ENCODE results near the gene ZNF442. TPM values are rescaled to one million over a fixed set of nuclear protein-coding genes. Genes with fewer than 3 reads are reported as not detected.
"Not testable (repeated sequence)": the region's sequence is repeated elsewhere in the genome, so short reads cannot be mapped to it uniquely, and the experiment has no call there.

Gene ZNF442
- total and polyA plus RNA-seq, 12 donors = 0.77 to 7.3 (median 2.8) TPM

- intact Hi-C loops (cut with DNase I) = no loop called here
- DNase-seq = no peak
- no peak for TF ChIP-seq CTCF (IDR thresholded peaks at IDR 0.05)
- TF ChIP-seq POLR2A (IDR thresholded peaks at IDR 0.05) = no peak
- Histone ChIP-seq H3K27me3 (no peaks in the 10 kb centered on the region), H3K9me3 (replicated peaks in 1 of 3) (peaks cover 0 to 5% (median 0%) of the 10 kb centered on the region in 3 donors), H3K36me3 (replicated peaks in 1 of 2) (peaks cover 0 to 32% of the 10 kb centered on the region in 2 donors), H3K4me1 (replicated peaks in 1 of 2) (no peaks in the 10 kb centered on the region), H3K27ac (no peak overlapping the region), H3K4me3 (no peak overlapping the region)
- WGBS, 4 donors = 95 to 98% (median 96%) methylated on average over 13 of the region's 13 CpGs
Observed at GRCh38 chr19:12318782-12319413, 46.6 kb downstream of the ZNF442 start.

- WGBS, 4 donors = 54 to 65% (median 56%) methylated on average over 7 of the region's 7 CpGs
- no peak for DNase-seq
- no peak overlapping the region for H3K4me3 ChIP-seq
- TF ChIP-seq POLR2A (IDR thresholded peaks at IDR 0.05) = no peak
- no peak for TF ChIP-seq CTCF (IDR thresholded peaks at IDR 0.05)
- no peaks in the 10 kb centered on the region for H3K4me1 ChIP-seq (replicated peaks in 1 of 2)
- peaks cover 0 to 5% (median 0%) of the 10 kb centered on the region in 3 donors for H3K9me3 ChIP-seq (replicated peaks in 1 of 3)
- H3K27me3 ChIP-seq = no peaks in the 10 kb centered on the region
- intact Hi-C loops (cut with DNase I) = no loop called here
- no peak overlapping the region for H3K27ac ChIP-seq
- peaks cover 0 to 11% of the 10 kb centered on the region in 2 donors for H3K36me3 ChIP-seq (replicated peaks in 1 of 2)
Observed at GRCh38 chr19:12314553-12314952, 50.9 kb downstream of the ZNF442 start.

- intact Hi-C loops (cut with DNase I) = not testable (repeated sequence)
- WGBS, 4 donors = 90 to 100% (median 97%) methylated on average over 12 of the region's 12 CpGs
Observed at GRCh38 chr19:12308891-12309290, 56.6 kb downstream of the ZNF442 start.

More at GRCh38 chr19:12308891-12309290, 56.6 kb downstream of the ZNF442 start:
- H3K27me3 ChIP-seq; H3K36me3 ChIP-seq (replicated peaks in 1 of 2); H3K4me1 ChIP-seq (replicated peaks in 1 of 2); H3K9me3 ChIP-seq (replicated peaks in 1 of 3); H3K27ac ChIP-seq; DNase-seq; H3K4me3 ChIP-seq: not testable (repeated sequence)

Small RNA genes lying within 50 kb of the gene (small RNA-seq; reads per million reads assigned to genes)
- 0 reads per million in 2 donors for gene RPS29P23

Other genes with a start within 250 kb of the ZNF442 start
- 1 to 10 TPM; 1.2 to 8.8 (median 4.4) TPM for gene ZNF20, start 225.3 kb downstream of the ZNF442 start, total RNA-seq
- 1 to 10 TPM; 3.6 to 3.9 (median 3.7) TPM for gene ZNF20, start 225.3 kb downstream of the ZNF442 start, polyA plus RNA-seq
- 10 to 100 TPM in 2 of 9 donors, 1 to 10 TPM in 7; 5.1 to 14.1 (median 8.8) TPM for gene ZNF625, start 208.9 kb downstream of the ZNF442 start, total RNA-seq
- gene ZNF625, start 208.9 kb downstream of the ZNF442 start, polyA plus RNA-seq = 1 to 10 TPM; 1.7 to 7.2 (median 4.5) TPM
- gene ZNF136, start 202.6 kb downstream of the ZNF442 start, total RNA-seq = 10 to 100 TPM in 8 of 9 donors, 1 to 10 TPM in 1; 5.8 to 19.8 (median 11.7) TPM
- gene ZNF136, start 202.6 kb downstream of the ZNF442 start, polyA plus RNA-seq = 1 to 10 TPM; 5.1 to 9.9 (median 5.9) TPM
- gene ZNF44, start 70.8 kb downstream of the ZNF442 start, total RNA-seq = 10 to 100 TPM in 5 of 9 donors, 1 to 10 TPM in 4; 2.8 to 12.6 (median 10.4) TPM
- 10 to 100 TPM; 10.8 to 14.8 (median 11.5) TPM for gene ZNF44, start 70.8 kb downstream of the ZNF442 start, polyA plus RNA-seq
- 10 to 100 TPM in 2 of 9 donors, 1 to 10 TPM in 7; 1.8 to 10.6 (median 5.1) TPM for gene ZNF563, start 32.0 kb downstream of the ZNF442 start, total RNA-seq
- 1 to 10 TPM; 1.8 to 5.2 (median 2.7) TPM for gene ZNF563, start 32.0 kb downstream of the ZNF442 start, polyA plus RNA-seq
- 1 to 10 TPM; 1.5 to 5.9 (median 3.6) TPM for gene ZNF799, start 35.6 kb upstream of the ZNF442 start, total RNA-seq
- 10 to 100 TPM in 1 of 3 donors, 1 to 10 TPM in 2; 4.0 to 11.1 (median 5.6) TPM for gene ZNF799, start 35.6 kb upstream of the ZNF442 start, polyA plus RNA-seq
- gene ZNF443, start 75.3 kb upstream of the ZNF442 start, total RNA-seq = 1 to 10 TPM in 8 of 9 donors, under 1 TPM in 1; 0.72 to 5.5 (median 3.3) TPM
- gene ZNF443, start 75.3 kb upstream of the ZNF442 start, polyA plus RNA-seq = 1 to 10 TPM; 2.3 to 8.2 (median 3.7) TPM
- gene ZNF709, start 119.1 kb upstream of the ZNF442 start, total RNA-seq = 1 to 10 TPM; 1.4 to 5.4 (median 4.3) TPM
- 1 to 10 TPM; 1.2 to 2.9 (median 1.9) TPM for gene ZNF709, start 119.1 kb upstream of the ZNF442 start, polyA plus RNA-seq
- 10 to 100 TPM in 3 of 9 donors, 1 to 10 TPM in 6; 3.4 to 10.5 (median 9.8) TPM for gene ZNF564, start 185.8 kb upstream of the ZNF442 start, total RNA-seq
- gene ZNF564, start 185.8 kb upstream of the ZNF442 start, polyA plus RNA-seq = 10 to 100 TPM in 1 of 3 donors, 1 to 10 TPM in 2; 4.3 to 12.5 (median 7.8) TPM
- 10 to 100 TPM in 2 of 9 donors, 1 to 10 TPM in 7; 5.3 to 10.9 (median 6.8) TPM for gene ZNF490, start 245.1 kb upstream of the ZNF442 start, total RNA-seq
- gene ZNF490, start 245.1 kb upstream of the ZNF442 start, polyA plus RNA-seq = 1 to 10 TPM in 1 of 3 donors, under 1 TPM in 2; 0.34 to 2.6 (median 0.97) TPM
- gene ZNF791, start 245.2 kb upstream of the ZNF442 start, total RNA-seq = 10 to 100 TPM in 7 of 9 donors, 1 to 10 TPM in 2; 6.9 to 33.4 (median 17.7) TPM
- 10 to 100 TPM in 1 of 3 donors, 1 to 10 TPM in 2; 6.0 to 21.9 (median 7.3) TPM for gene ZNF791, start 245.2 kb upstream of the ZNF442 start, polyA plus RNA-seq

All from adrenal gland (tissue), 12 donors.